Spleen (tissue), 13 donors: ENCODE measurements around the gene FGF21. TPM values are rescaled to one million over a fixed set of nuclear protein-coding genes. Genes with fewer than 3 reads are reported as not detected.

Source experiments
- DNase-seq: peaks from one replicate; pipeline ENCODE4 v3.0.0-alpha.2; 2020
- H3K27ac ChIP-seq, 8 donors: fragments of 200-600 bp; sonication (generic) in 7 of 8; 1 replicate in 4 of 8; 2 replicates in 4 of 8; pipeline versions ENCODE4 v1.5.0 to v1.8.0; 2016 to 2021; ENCODE audit warnings: inconsistent platforms in 4 of 8, mild to moderate bottlenecking in 4 of 8, moderate library complexity in 1 of 8
- H3K27me3 ChIP-seq, 7 donors: fragments of 200-600 bp; sonication (generic) in 6 of 7; replicated peaks in 1 of 7; 1 replicate in 4 of 7; 2 replicates in 3 of 7; pipeline versions ENCODE4 v1.5.0 to v1.8.0; 2016 to 2021; ENCODE audit warnings: inconsistent platforms in 3 of 7, mild to moderate bottlenecking in 1 of 7
- H3K36me3 ChIP-seq, 6 donors: fragments of 200-600 bp; sonication (generic) in 5 of 6; 1 replicate in 4 of 6; 2 replicates in 2 of 6; pipeline versions ENCODE4 v1.5.0 to v1.8.0; 2016 to 2021; ENCODE audit warnings: inconsistent platforms in 2 of 6
- H3K4me1 ChIP-seq, 6 donors: fragments of 200-600 bp; sonication (generic) in 5 of 6; 1 replicate in 3 of 6; 2 replicates in 3 of 6; pipeline versions ENCODE4 v1.5.0 to v1.8.0; 2016 to 2021; ENCODE audit warnings: inconsistent platforms in 3 of 6
- H3K4me3 ChIP-seq, 8 donors: fragments of 200-600 bp; sonication (generic) in 7 of 8; 1 replicate in 4 of 8; 2 replicates in 4 of 8; pipeline versions ENCODE4 v1.5.0 to v1.8.0; 2016 to 2021; ENCODE audit warnings: inconsistent platforms in 4 of 8, mild to moderate bottlenecking in 4 of 8, moderate library complexity in 2 of 8
- H3K9me3 ChIP-seq, 8 donors: fragments of 200-600 bp; sonication (generic) in 7 of 8; 1 replicate in 4 of 8; 2 replicates in 4 of 8; pipeline versions ENCODE4 v1.5.0 to v1.8.0; 2016 to 2021; ENCODE audit warnings: inconsistent platforms in 4 of 8
- CTCF ChIP-seq, 11 experiments: fragments of 200-600 bp in 7 of 11; fragments of 450-650 bp in 4 of 11; sonication (generic) in 4 of 11; IDR thresholded peaks in 8 of 11; conservative IDR thresholded peaks in 3 of 11; 1 replicate in 7 of 11; 2 replicates in 4 of 11; pipeline versions ENCODE4 v1.4.0 to v1.8.0; 2016 to 2021; ENCODE audit warnings: antibody characterized with exemption in 11 of 11, inconsistent platforms in 4 of 11, mild to moderate bottlenecking in 1 of 11
- POLR2A ChIP-seq, 3 donors: fragments of 450-650 bp; IDR thresholded peaks; one replicate each; pipeline ENCODE4 v1.5.1; 2017; ENCODE audit warnings: antibody characterized with exemption in 3 of 3, mild to moderate bottlenecking in 1 of 3
- POLR2AphosphoS5 ChIP-seq, 3 donors: sonication (generic); formaldehyde crosslinking; IDR thresholded peaks; one replicate each; pipeline ENCODE4 v1.5.1; 2017; ENCODE audit warnings: antibody characterized with exemption in 3 of 3
- WGBS, 5 donors: extraction: QIAGEN DNeasy Blood & Tissue Kit in 3 of 5; methylation state at CpG; one replicate each; pipeline versions ENCODE4 v1.1.5 to v1.1.7; 2013 to 2018; 5-methylcytosine and 5-hydroxymethylcytosine counted together
- intact Hi-C: fragments of 100-400 bp; cut with DNase I; formaldehyde crosslinking; loops from one replicate; pipeline ENCODE4 v1.15.0; 2023; ENCODE audit warnings: low total_unique reads
- long read RNA-seq, 2 donors: transcript quantifications; one replicate each; lab custom pipeline, GENCODE V29; 2026
- polyA plus RNA-seq, 3 donors: library from polyadenylated mRNA; stranded (reverse); fragments of 200-250 nt; gene quantifications; one replicate each; pipeline ENCODE4 v1.2.1, GENCODE V29; 2013
- total RNA-seq, 7 donors: library from RNA; depleted of rRNA in 3 of 7; stranded (reverse); fragments of >200 nt in 3 of 7; fragmentation: NEBNext Ultra II Directional in 4 of 7; extraction: Animal tissue kit (Norgen Biotek cat#: 25700) in 4 of 7; gene quantifications; one replicate each; pipeline versions ENCODE4 v1.1.0 to v1.2.1, GENCODE V29; 2016 to 2021
- donor health status: healthy with polysubstance abuse.
- donor health status: DM: no; HTN: no; CAD: no; lungs with moderate emphysema.
- donor health status: DM: no; HTN: no; CAD: no.
- donor health status: Bipolar disorder and iron deficiency.
- donor health status: healthy.
- donor health status: DM: no; HTN: no; CAD: no.
- donor health status: DM: yes; HTN: yes; CAD: no.

The FGF21 gene
- total RNA-seq (not detected), polyA plus RNA-seq (not detected)
- long read RNA-seq, donor 1, result 0 reads
- long read RNA-seq, donor 2, result 0 reads

GRCh38 chr19:48755084-48755641, at the start of gene FGF21:
Gene FGF21 (plus strand): TSS chr19:48755524. CDS start chr19:48756237, 713 bp downstream.
- H3K27me3 ChIP-seq, result peaks cover 0 to 62% (median 21%) of the 10 kb centered on the region in 7 donors
- H3K27ac ChIP-seq, result peak within 1 kb of the TSS in 5 of 8 donors; percentile 75 to 81 (median 77)
- no peak for TF ChIP-seq POLR2AphosphoS5 (IDR thresholded peaks at IDR 0.05)
- no peak for TF ChIP-seq POLR2A (IDR thresholded peaks at IDR 0.05)
- no peak for TF ChIP-seq CTCF (IDR thresholded peaks at IDR 0.05 in 8 of 11, conservative IDR thresholded peaks at IDR 0.05 in 3 of 11)
- peaks cover 0 to 5% (median 0%) of the 10 kb centered on the region in 6 donors for H3K36me3 ChIP-seq
- peaks cover 10 to 44% (median 23%) of the 10 kb centered on the region in 6 donors for H3K4me1 ChIP-seq
- 82 to 91% (median 89%) methylated on average over 4 of the region's 4 CpGs for WGBS, 5 donors
- H3K4me3 ChIP-seq, result no peak within 1 kb of the TSS
- intact Hi-C loops, result no loop called here
- DNase-seq, result no peak
- H3K9me3 ChIP-seq, result no peaks in the 10 kb centered on the region

GRCh38 chr19:48708471-48708870, 46.9 kb upstream of the FGF21 start:
- Histone ChIP-seq H3K4me3 (no peak overlapping the region), H3K4me1 (peaks cover 2 to 11% (median 8%) of the 10 kb centered on the region in 6 donors), H3K36me3 (peaks cover 0 to 12% (median 0%) of the 10 kb centered on the region in 6 donors), H3K9me3 (peaks cover 0 to 5% (median 0%) of the 10 kb centered on the region in 8 donors), H3K27ac (no peak overlapping the region), H3K27me3 (no peaks in the 10 kb centered on the region)
- TF ChIP-seq POLR2A (IDR thresholded peaks at IDR 0.05) (no peak), POLR2AphosphoS5 (IDR thresholded peaks at IDR 0.05) (no peak), CTCF (IDR thresholded peaks at IDR 0.05 in 8 of 11, conservative IDR thresholded peaks at IDR 0.05 in 3 of 11) (no peak)
- intact Hi-C loops, result no loop called here
- DNase-seq, result no peak
- WGBS, 5 donors, result 80 to 90% (median 82%) methylated on average over 10 to 11 of the region's 11 CpGs

GRCh38 chr19:48711106-48711662, 44.1 kb upstream of the FGF21 start:
- H3K36me3 ChIP-seq, result peaks cover 0 to 9% (median 0%) of the 10 kb centered on the region in 6 donors
- TF ChIP-seq POLR2A (IDR thresholded peaks at IDR 0.05), result no peak
- no peak for TF ChIP-seq POLR2AphosphoS5 (IDR thresholded peaks at IDR 0.05)
- TF ChIP-seq CTCF (IDR thresholded peaks at IDR 0.05 in 8 of 11, conservative IDR thresholded peaks at IDR 0.05 in 3 of 11), result no peak
- DNase-seq, result no peak
- 90 to 92% (median 92%) methylated on average over 4 of the region's 4 CpGs for WGBS, 5 donors
- intact Hi-C loops, result no loop called here
- H3K27me3 ChIP-seq, result no peaks in the 10 kb centered on the region
- peaks cover 14 to 33% (median 26%) of the 10 kb centered on the region in 6 donors for H3K4me1 ChIP-seq
- peaks cover 0 to 5% (median 0%) of the 10 kb centered on the region in 8 donors for H3K9me3 ChIP-seq
- no peak overlapping the region for H3K27ac ChIP-seq
- H3K4me3 ChIP-seq, result no peak overlapping the region
